A549 treated with RU486 at 1 μM for 4 hours (cell line): Measurements from ENCODE around the gene MIER2. TPM values are rescaled to one million over a fixed set of nuclear protein-coding genes. Genes with fewer than 3 reads are reported as not detected.

ENCODE experiments used
- total RNA-seq: library from RNA; stranded (reverse); fragments of 200-300 nt; extraction: Qiagen RNA extraction; gene quantifications from 5 replicates; pipeline ENCODE4 v1.2.3, GENCODE V29; 2022; ENCODE audit warnings: low read depth

MIER2 gene, protein sequence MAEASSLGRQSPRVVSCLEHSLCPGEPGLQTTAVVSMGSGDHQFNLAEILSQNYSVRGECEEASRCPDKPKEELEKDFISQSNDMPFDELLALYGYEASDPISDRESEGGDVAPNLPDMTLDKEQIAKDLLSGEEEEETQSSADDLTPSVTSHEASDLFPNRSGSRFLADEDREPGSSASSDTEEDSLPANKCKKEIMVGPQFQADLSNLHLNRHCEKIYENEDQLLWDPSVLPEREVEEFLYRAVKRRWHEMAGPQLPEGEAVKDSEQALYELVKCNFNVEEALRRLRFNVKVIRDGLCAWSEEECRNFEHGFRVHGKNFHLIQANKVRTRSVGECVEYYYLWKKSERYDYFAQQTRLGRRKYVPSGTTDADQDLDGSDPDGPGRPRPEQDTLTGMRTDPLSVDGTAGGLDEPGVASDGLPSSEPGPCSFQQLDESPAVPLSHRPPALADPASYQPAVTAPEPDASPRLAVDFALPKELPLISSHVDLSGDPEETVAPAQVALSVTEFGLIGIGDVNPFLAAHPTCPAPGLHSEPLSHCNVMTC
- total RNA-seq: 14.1 to 21.2 TPM (median 19.8 TPM) in 5 replicates

DNA sequence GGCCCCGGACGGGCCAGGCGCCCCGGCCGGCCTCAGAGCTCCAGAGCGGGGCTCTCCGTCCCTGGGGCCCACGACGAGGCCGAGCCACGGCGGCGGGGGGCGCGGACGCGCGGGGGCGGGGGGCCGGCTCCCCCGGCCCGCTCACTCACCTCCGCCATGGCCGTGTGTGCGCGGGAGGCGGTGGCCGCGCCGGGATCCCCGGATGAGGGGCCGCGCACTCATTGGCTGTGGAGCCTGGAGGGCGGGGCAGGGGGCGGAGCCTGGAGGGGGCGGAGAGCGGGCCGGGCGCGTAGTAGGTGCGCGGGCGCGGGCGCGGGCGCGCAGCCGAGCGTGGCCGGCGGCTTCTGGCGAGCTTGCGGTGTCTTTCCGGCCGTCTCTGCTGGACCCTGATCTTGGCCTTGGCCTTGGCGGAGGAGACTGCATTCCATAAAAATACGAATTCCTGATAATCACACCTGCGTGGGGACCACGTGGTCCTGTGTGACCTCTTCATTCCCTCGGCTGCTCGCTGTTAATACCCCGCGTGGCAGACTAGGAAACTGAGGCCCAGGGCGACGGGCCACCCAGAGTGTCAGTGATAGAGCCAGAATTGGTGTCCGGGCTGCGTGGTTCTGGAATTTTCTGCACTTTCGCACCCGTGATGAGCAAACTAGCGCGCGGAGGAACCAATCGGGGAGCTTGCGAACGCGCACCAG is at the start of gene MIER2:
TSS of gene MIER2 (minus strand) at position 172 of the 695 bp plus-strand sequence. CDS start at position 158, 14 bp downstream.

DNA sequence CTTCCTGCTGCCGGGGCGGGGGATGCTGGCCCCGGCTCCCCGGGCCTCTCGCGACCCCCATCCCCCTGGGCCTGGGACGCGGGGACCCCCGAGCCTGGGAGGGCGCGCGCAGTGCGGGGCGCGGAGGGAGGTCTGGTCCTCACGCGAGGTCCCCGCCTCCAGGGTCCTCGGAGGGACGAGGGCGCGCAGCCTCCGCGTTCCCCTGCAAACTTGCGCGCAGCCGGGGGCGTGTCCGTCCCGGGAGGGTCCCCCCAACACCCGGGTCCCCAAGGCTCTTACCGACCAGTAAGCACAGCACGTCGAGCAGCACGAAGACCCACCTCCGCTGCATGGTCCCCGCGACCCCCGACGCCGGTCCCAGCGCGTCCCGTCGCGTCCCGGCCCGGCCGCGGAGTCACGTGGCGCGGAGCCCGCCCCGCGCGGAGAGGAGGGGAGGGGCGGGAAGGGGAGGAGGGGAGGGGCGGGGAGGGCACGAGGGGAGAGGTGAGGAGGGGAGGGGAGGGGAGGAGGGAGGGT is 53.5 kb downstream of the MIER2 start, which contains the start of gene PLPP2:
TSS of gene PLPP2 (minus strand) at position 398 of the 516 bp plus-strand sequence. CDS start at position 331, 67 bp downstream.

Other genes starting within 250 kb of the MIER2 start
- gene OR4F17, start 237.7 kb downstream of the MIER2 start, total RNA-seq: not detected in 5 replicates
- 76.7 to 118 TPM (median 109 TPM) in 5 replicates for gene PLPP2, start 53.4 kb downstream of the MIER2 start, total RNA-seq
- gene C2CD4C, start 64.4 kb upstream of the MIER2 start, total RNA-seq: 0.15 to 0.61 TPM (median 0.54 TPM) in 5 replicates
- gene SHC2, start 116.2 kb upstream of the MIER2 start, total RNA-seq: 0.63 to 1.4 TPM (median 0.97 TPM) in 5 replicates
- gene MADCAM1, start 151.7 kb upstream of the MIER2 start, total RNA-seq: 0.15 to 0.28 TPM (median 0.19 TPM) in 5 replicates
- gene TPGS1, start 162.7 kb upstream of the MIER2 start, total RNA-seq: 11.8 to 19.1 TPM (median 18.1 TPM) in 5 replicates
- 59.4 to 109 TPM (median 103 TPM) in 5 replicates for gene CDC34, start 187.0 kb upstream of the MIER2 start, total RNA-seq
- 0.23 to 0.66 TPM (median 0.51 TPM) in 4 of 5 replicates, not detected in the other for gene GZMM, start 199.3 kb upstream of the MIER2 start, total RNA-seq
- 636 to 735 TPM (median 683 TPM) in 5 replicates for gene BSG, start 227.8 kb upstream of the MIER2 start, total RNA-seq
- gene HCN2, start 245.1 kb upstream of the MIER2 start, total RNA-seq: 27.7 to 43.9 TPM (median 40.1 TPM) in 5 replicates